Fibroblast of peridontal ligament (primary cell): ENCODE data around the gene MLXIPL.
A peak's percentile ranks its signal among the peaks of the same experiment; 100 is the strongest.
"Not testable (repeated sequence)": the region's sequence is repeated elsewhere in the genome, so short reads cannot be mapped to it uniquely, and the experiment has no call there.

Experiments used
- DNase-seq: peaks from one replicate; pipeline ENCODE4 v3.0.0-alpha.2; 2010; ENCODE audit errors: extremely low read depth

MLXIPL gene

DNA sequence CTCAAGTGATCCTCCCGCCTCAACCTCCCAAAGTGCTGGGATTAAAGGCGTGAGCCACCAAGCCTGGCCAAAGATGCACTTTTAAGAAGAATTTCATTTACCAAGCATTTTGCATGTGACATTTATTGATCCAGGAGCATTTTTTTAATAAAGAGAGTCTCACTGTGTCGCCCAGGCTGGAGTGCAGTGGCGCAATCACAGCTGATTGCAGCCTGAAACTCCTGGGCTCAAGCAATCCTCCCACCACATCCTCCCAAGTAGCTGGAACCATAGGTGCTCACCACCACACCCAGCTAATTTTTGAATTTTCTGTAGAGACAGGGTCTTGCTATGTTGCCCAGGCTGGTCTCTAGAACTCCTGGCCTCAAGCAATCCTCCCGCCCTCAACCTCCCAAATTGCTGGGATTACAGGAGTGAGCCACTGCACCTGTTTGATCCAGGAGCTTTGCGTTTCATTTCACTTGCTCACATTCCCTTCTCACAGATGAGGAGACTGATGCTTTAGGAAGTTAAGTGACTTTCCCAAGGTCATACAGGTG is 41.6 kb downstream of the MLXIPL start:
- no peak for DNase-seq

DNA sequence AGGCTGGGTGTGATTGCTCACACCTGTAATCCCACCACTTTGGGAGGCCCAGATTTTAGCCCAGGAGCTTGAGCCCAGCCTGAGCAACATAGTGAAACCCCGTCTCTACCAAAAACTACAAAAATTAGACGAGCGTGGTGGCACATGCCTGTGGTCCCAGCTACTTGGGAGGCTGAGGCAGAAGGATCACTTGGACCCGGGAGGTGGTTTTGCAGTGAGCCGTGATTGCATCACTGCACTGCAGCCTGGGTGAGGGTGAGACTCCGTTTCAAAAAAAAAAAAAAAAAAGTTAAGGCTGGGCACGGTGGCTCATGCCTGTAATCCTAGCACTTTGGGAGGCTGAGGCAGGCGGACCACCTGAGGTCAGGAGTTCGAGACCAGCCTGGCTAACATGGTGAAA is 43.3 kb downstream of the MLXIPL start:
- not testable (repeated sequence) for DNase-seq

DNA sequence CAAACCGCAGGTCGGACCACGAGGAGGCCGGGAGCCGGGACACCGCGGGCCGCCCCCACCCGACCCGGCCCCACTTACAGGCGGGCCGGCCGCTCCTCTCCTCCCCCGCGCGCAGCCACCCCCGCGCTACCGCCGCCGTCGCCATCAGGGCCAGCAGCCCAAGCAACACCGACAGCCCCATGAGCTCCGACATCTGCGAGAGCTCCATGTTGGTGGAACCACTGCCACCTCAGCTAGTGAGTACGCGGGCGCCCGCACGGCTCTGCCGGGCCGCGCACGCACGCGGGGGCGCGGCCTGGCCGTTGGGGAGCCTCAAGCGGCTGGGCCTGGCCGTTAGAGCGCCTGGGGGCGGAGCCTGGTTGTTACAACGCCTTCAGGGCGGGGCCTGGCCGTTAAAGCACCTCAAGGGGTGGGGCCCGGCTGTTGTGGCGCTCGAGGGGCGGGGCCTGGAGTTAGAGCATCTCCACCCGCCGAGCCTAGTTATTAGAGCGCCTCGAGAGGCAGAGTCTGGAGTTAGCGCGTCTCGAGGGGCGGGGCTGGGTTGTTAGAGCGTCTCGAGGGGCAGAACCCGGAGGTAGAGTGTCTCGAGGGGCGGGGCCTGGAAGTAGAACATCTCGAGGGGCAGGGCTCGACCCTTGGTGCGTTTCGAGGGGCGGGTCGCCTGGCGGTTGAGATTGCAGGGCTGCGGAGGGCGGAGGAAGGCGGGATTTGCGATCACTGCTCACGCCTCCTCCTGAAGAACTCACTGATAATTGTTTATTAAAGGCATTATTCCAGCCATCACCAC is 45.8 kb downstream of the MLXIPL start, which contains the start of gene TBL2:
Gene TBL2, minus strand, starts transcription at position 238 of the 787 bp plus-strand sequence. Its CDS starts 30 bp downstream, at position 208.
- peak; percentile 97 for DNase-seq

DNA sequence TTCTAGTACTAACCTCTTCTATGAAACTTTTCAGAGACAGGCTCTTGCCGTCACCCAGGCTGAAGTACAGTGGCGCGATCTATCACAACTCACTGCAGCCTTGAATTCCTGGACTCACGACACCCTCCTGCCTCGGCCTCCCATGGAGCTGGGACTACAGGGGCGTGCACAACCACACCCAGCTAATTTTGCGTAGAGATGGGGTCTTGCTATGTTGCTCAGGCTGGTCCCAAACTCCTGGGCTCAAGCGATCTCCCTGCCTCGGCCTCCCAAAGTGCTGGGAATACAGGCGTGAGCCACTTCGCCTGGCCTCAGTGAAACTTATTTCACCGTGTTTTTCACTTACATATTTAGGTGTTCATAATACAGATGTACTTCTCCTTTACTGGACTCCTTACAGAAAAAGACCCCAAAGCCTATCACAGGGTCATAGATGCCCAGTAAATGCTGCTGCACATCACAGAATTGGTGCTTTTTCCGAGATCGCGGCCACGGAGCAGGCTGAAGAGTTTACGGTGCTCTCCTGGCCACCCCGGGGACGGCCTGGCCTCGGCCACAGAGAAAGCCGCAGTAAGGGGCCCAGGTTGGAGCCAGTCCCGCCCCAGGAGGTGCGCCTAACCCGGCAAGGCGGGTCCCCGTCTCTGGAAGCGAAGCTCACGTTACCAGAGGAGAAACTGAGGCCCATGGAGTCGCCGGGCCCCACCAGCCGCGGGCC is 46.5 kb downstream of the MLXIPL start:
- DNase-seq = no peak

DNA sequence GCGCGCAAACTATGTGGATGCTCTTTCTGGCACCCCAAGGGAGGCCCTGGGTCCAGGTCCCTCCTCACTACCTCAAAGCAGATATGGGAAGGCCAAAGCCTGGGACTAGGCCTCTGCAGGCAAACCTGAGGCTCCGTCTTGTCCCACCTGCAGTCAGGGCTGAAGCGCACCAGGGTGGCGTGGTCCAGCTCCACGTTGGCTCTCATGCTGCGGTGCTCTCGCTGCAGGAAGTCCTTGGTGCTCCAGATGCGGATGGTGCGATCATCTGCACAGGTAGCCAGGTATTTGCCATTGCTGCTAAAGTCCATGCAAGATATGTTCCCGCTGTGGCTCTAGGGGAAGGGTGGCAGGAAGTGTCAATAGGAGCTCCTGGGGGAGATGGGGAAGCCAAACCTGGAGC is 50.5 kb downstream of the MLXIPL start:
- no peak for DNase-seq

DNA sequence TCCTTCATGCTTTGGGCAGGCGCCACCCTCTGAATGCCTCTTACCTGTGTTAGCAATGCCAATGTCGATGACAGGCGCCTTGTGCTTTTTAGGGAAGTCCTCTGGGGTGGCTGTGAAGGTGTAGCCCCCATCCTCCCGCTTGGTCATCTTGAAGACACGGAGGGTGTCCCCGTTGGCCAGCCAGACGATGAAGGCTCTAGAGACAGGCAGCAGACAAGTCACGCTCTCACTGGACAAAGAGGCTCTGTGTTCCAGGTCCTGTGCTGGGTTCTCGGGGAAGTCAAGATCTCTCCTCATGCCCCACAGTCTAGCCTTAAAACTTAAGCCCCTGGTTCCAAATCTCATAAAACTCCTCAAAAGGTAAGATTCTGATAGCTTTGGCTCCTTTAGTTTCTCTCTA is 51.0 kb downstream of the MLXIPL start:
- no peak for DNase-seq

DNA sequence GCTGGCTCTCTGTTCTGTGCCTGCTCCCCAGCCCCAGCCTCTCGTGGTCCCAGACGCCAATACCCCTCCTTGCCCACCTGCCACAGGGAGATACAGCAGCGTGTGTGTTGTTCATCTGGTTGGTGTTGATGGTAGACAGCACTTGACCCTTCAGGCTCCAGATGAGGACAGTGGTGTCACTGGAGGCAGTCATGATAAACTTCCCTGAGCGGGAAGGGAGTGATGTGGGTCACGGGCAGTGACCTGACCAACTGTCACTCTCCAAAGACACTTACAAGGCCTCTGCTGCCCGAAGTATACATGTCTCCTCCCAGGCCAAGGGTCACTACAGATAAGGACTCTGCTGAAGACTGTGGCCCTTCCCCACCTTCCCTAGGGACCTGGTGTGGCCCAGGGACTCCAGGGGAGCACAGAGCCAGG is 51.5 kb downstream of the MLXIPL start:
- no peak for DNase-seq

DNA sequence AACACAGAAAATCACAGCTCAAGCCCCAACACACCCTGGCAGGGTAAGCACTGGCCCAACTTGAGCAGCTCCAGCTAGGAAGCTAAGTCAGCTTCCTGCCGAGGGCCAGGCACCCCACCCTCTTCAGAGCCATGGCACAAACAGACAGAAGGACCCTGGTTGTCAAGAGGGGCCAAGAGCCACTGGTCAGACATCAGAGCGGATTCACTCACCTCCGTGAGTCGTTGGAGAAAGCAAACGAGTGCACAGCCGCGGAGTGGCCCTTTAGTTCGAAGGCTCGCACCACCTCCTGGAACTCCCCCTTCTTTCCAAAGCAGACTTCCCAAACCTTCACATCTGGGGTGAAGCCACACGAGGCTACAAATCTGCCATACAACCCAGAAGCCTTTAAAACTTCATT is 53.3 kb downstream of the MLXIPL start:
- DNase-seq = no peak

DNA sequence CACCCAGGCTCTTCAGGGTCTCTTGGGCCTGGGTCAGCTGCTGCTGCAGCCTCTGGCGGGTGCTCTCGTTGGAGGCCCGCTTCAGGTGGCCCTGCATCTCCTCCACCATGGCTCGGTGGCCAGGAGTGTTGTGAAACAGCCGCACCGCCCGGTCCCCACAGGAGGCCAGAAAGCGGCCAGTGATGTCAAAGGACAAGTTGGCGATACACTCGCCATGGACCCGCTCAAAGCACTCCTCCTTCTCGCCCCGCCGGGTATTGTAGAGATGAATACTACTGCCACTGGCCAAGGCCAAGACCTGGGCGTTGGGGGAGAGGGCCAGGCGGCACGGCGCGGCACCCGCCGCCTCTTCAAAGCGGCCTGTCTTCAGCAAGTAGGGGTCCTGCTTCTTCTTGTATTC is 53.8 kb downstream of the MLXIPL start:
- DNase-seq = no peak

DNA sequence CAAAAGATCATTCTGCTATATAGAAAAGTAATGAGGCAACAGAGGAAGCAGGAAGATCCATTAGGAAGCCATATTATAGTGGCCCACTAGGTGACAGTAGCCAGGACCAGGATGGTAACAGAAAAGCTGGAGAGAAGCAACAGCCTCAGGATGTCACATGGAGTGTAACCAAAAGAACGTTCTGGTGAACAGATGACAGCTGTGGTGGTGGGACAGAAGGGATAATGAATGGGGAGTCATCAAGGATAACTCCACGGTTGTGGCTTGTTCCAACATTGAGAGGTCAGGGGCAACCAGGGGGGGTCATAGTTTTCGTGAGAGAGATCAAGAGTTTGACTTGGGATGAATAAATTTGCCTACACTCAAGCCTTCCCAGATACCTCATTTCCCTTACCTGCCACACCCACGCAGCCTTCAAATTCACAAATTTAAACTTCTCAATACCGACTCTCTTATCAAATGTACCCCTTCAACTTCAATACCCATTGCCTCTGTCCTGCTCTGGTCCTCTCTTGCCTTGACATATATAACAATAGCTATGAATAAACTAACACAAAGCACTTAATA is 55.2 kb downstream of the MLXIPL start:
- DNase-seq = no peak

DNA sequence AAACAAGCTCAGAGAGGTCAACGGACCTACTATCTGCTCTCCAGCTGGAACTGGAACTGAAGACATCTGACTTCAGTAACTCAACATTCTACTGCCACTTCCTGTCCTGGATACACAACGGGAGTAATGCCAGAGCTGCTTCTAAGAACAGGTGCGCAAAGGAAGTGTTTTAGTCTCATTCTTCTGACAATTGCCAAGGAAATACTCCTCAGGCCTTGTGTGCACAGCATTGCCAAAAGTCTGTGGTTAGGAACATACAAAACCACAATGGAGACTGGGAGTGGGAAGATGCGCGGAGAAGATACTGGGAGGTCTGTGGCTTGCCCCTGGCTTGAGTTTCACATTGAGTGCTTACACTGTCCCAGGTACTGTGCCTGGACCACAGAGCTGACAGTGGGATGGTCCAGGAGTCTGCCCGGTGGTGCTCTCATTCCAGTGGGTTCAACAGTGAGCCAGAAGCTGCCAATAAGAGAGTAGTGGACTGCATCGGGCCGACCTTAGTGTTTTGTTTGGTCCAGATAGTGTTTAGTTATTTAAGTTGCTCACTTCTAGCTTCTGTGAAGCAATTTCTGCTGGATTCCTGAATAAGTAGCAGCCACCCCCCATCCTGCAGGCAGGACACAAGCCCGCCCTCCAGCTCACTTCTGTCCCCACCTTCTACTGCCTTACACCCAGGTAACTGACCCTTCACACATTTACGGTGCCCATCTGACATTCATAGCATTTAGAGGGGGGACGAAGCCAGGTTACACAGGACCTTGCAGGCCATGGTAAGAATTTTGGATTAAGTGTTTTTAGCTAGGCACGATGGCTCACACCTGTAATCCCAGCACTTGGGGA is 56.3 kb downstream of the MLXIPL start:
- DNase-seq = peak; percentile 32

DNA sequence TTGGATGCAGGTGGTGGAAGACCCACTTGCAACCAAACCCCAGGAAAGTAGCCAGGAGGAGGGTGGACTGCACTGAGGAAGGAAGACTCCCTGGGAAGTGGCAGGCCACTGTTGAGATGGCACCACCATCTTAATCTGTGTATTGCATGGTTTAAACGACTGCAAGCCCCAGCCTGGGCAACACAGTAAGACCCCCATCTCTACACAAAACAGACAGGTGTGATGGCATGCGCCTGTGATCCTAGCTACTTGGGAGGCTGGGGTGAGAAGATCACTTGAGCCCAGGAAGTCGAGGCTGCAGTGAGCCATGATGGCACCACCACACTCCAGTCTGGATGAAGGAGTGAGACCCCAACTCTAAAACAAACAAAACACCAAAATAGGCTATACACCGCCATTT is 57.2 kb downstream of the MLXIPL start:
- DNase-seq = no peak

DNA sequence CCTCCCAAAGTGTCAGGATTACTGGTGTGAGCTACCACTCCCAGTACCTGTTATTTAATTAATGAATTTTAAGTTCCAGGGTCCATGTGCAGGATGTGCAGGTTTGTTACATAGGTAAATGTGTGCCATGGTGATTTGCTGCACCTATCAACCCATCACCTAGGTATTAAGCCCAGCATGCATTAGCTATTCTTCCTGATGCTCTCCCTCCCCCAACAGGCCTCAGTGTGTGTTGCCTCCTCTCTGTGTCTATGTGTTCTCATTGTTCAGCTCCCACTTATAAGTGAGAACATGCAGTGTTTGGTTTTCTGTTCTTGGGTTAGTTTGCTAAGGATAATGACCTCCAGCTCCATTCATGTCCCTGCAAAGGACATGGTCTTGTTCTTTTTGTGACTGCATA is 57.9 kb downstream of the MLXIPL start:
- not testable (repeated sequence) for DNase-seq

DNA sequence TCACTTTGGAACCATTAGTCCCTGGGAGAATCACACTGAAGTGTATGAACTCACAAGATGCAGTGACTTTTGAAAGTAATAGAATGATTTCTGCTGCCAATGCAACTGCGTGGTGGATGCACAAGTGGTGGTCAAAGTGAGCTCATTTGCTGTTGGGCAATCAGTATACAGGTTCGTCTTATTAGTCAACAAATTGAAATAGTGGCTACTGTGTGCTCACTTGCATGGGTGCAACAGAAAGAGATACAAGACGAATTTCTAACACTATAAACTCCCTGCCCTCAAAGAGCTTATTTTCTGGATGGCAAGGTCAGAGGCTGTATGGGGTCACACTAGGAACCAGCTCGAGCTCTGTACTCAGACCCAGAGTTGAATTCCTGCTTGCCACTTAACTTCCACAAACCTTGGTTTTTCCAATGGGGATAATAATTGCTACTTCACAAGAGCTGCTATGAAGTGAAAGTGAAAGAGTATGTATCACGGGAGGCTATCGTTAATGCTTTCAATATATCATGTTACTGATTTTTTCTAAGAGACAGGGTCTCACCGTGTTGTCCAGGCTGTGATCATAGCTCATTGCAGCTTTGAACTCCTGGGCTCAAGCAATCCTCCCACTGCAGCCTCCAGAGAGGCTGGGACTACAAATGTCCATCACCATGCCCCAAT is 58.5 kb downstream of the MLXIPL start:
- peak; percentile 52 for DNase-seq

DNA sequence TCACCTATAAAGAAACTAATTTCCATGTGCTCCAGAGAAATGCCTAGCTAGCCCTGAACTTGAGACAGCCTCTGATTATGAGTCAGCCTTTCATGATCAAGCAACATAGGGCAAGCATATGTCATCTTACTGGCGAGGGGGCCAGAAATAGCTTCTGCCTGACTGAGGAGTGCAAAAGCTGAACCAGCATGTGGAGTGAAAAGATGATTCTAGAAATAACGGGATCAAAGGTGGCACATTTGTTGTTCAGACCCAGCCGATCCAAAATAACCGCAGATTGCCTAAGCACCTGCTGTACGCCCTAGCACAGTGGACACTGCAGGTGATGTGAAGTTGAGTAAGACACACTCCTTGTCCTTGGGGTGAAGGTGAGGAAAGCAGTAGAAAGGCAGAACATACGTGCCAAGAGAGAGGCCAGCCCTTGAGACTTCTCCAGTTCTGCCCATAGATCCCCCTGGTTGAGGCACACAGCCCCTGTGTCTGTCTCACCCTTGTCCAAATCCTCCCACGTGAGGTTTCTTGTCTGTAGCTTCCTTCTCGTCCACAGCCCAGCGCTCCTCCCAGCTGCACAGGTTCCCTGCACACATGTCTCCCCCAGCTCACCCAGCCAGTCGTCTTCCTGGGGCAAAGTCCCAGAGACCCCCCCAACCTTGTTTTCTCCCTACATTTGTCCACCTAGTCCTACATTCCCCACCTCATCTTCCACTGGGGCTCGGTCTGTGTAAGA is 64.0 kb downstream of the MLXIPL start:
- peak; percentile 88 for DNase-seq

DNA sequence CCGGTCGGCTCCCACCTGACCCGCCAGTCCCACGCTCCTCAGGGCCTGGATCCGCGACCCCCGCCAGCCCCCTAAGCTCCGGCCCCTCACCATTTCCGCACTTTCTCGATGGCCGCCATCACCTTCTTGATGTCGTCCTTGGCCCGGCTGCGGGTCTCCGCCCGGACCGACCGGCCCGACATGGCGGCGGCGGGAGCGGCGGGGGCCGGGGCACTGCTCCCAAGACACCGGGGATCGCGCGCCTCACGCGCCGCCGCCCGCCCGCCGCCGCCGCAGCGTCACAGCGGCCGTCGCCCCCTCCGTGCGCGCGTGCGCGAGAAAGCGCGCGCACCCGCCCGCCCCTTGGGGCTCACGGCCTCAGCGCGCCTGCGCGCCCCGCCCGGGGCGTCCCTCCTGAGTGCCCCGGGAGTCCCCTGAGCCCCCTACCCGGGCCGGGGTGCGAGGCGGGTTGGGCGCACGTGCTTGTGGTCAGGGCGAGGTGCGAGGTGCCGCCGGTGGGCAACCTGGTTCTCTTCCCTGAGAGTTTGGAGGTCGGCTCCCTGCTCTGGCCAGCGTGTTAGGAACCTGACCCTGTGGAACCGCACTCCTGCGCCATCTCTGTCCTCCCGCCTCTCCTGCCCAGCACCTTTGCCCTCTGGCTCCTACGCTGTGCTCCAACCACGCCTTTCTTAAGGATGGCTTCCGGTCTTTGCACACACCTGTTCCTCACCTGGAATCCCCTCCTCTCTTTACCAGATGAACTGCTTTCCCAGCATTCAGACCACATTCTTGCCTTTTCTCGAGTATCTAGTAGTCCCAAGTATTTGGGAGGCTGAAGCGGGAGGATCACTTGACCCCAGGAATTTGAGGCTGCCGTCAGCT is 66.7 kb downstream of the MLXIPL start, which contains the start of gene BCL7B:
Gene BCL7B, minus strand, starts transcription at position 294 of the 861 bp plus-strand sequence. Its CDS starts 112 bp downstream, at position 182.
- DNase-seq = peak; percentile 51

DNA sequence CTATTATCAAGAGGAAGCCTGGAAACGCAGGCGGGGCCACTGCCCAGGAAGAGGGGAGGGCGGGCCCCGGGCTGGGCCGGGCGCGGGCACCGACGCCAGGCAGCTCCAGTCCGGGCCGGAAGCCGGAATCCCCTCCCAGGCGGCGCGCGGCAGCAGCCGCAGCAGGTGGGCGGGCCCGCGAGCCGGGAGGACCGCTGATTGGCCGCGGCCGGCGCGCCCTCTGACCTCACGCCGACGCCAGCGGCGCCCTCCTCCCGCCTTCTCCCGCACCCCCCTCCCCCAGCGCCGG is 67.3 kb downstream of the MLXIPL start:
- peak; percentile 84 for DNase-seq

DNA sequence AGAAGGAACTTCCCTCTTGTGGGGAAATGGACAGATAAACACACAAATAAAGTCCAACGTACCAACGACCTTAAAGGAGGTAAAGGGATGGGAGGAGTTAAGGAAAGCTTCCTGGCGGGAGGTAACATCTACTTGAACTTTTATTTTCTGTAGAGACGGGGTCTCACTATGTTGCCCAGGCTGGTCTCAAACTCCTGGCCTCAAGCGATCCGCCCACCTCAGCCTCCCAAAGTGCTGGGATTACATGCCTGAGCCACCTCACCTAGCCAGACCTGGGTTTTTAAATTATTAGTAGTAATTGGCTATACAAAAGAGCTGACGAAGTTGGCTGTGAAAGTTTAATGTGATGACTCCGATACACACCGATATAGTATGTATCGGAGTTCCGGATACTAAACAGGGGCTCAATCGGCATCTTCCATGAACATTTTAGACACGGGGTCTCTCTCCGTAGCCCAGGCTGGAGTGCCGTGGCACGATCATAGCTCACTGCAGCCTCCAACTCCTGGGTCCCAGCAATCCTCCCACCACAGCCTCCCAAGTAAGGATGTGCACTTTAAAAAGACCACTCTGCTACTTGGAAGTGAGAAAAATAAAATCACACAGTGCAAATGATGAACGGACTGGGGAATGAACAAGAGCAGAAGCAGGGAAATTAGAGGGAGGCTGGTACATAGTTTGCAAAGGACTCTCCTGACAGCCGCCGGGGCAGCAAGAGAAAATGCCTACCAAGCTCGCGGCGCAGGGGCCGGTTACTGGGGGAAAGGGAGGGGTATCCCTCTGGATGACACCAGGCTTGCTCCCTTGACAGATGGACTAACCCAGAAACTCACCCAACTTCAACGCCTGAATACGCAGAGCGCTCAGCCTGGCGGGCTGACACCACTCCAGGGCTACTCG is 67.9 kb downstream of the MLXIPL start:
- no peak for DNase-seq
